ENCODE results near the gene BBS4.
A peak's percentile ranks its signal among the peaks of the same experiment; 100 is the strongest.

GRCh38 chr15:72722071-72722696, 36.2 kb downstream of the BBS4 start:
- TF ChIP-seq POLR2A (IDR thresholded peaks at IDR 0.05) (no peak), CTCF (IDR thresholded peaks at IDR 0.05 in 8 of 11, conservative IDR thresholded peaks at IDR 0.05 in 3 of 11) (peak in 10 of 11 experiments; percentile 44 to 77 (median 63)), POLR2AphosphoS5 (IDR thresholded peaks at IDR 0.05) (no peak)
